Upper lobe of left lung (tissue), 4 donors: ENCODE results near the gene DHX40.

Source experiments
- EP300 ChIP-seq, 4 donors: sonication (generic); formaldehyde crosslinking; IDR thresholded peaks; one replicate each; pipeline ENCODE4 v1.5.1; 2017; ENCODE audit warnings: antibody characterized with exemption in 4 of 4, control low read depth in 2 of 4
- POLR2A ChIP-seq, 4 donors: fragments of 450-650 bp; IDR thresholded peaks; one replicate each; pipeline ENCODE4 v1.5.1; 2016 to 2017; ENCODE audit warnings: antibody characterized with exemption in 4 of 4, mild to moderate bottlenecking in 2 of 4
- POLR2AphosphoS5 ChIP-seq, 2 donors: sonication (generic); formaldehyde crosslinking; IDR thresholded peaks; one replicate each; pipeline ENCODE4 v1.5.1; 2017; ENCODE audit warnings: antibody characterized with exemption in 2 of 2
- TF ChIP-seq, protein P1 (sequence below), 6 experiments: fragments of 450-650 bp in 4 of 6; fragments of 200-600 bp in 2 of 6; sonication (generic) in 2 of 6; IDR thresholded peaks; one replicate each; pipeline ENCODE4 v1.5.1; 2016 to 2019; ENCODE audit warnings: antibody characterized with exemption in 6 of 6

DNA sequence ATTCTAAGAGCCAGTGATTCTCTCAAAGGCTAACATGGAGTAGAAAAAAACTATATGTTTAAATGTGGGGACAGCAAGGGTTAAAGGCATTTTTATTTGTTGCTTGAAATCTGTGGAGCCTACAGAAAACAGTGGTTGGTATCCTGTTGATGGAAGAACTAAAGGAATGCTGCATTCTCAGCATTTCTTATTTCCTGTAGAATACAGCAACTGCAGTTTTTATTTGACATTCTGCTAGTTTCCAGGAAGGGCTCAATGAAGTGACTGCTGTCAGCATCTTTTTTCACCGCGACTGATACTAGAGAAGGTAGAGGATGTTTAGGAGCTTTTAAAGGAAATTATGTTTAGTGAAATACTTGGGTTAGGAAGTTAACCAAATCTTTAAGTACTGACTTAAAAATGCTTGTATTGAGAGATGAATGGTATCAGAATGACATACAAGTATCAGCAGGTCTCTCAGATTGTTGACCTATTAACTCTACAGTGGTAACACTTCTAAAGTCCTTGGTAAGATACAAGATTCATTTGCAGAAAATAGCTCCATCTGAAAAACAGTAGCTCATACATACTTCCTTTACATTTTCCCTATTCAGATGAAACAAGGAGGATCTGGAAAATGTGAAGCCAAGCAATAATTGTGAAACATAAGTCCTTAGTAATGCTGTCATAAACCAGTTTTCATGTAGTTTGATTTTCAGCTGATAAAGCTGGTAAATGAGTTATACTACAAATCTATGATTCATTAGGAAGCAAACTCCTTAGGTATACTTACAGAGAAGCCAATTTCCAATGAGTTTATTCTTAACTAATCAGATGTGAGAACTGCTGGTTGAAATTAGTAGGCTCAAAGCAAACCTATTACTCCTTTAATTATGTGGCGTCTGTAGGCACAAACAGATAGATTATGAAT is 69.5 kb downstream of the DHX40 start:
- TF ChIP-seq EP300 (IDR thresholded peaks at IDR 0.05) (no peak), POLR2A (IDR thresholded peaks at IDR 0.05) (no peak), POLR2AphosphoS5 (IDR thresholded peaks at IDR 0.05) (no peak)
- TF ChIP-seq, protein P1, sequence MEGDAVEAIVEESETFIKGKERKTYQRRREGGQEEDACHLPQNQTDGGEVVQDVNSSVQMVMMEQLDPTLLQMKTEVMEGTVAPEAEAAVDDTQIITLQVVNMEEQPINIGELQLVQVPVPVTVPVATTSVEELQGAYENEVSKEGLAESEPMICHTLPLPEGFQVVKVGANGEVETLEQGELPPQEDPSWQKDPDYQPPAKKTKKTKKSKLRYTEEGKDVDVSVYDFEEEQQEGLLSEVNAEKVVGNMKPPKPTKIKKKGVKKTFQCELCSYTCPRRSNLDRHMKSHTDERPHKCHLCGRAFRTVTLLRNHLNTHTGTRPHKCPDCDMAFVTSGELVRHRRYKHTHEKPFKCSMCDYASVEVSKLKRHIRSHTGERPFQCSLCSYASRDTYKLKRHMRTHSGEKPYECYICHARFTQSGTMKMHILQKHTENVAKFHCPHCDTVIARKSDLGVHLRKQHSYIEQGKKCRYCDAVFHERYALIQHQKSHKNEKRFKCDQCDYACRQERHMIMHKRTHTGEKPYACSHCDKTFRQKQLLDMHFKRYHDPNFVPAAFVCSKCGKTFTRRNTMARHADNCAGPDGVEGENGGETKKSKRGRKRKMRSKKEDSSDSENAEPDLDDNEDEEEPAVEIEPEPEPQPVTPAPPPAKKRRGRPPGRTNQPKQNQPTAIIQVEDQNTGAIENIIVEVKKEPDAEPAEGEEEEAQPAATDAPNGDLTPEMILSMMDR (IDR thresholded peaks at IDR 0.05), result no peak
